Stimulated activated naive CD8-positive, alpha-beta T cell treated with anti-CD3 and anti-CD28 coated beads, Interleukin-15, amount 100 ng/mL, for 72 hours (primary cell): ENCODE data around the gene VOPP1.

Source experiments
- ATAC-seq: fragments of 150-1000 bp; cut with Tn5 transposase; 2 replicates; pipeline ENCODE4 v1.10.0; 2021; ENCODE audit warnings: mild to moderate bottlenecking, moderate library complexity
- DNase-seq, 2 donors: peaks; one replicate each; pipeline ENCODE4 v3.0.0; 2021 to 2022
- H3K27ac Mint-ChIP-seq, 2 donors: one replicate each; pipeline ENCODE4 v1.8.0; 2022; ENCODE audit warnings: mild to moderate bottlenecking in 2 of 2, mixed read lengths in 2 of 2, moderate library complexity in 2 of 2
- H3K27me3 Mint-ChIP-seq: one replicate; pipeline ENCODE4 v1.8.0; 2022; ENCODE audit warnings: mixed read lengths
- H3K4me1 Mint-ChIP-seq: one replicate; pipeline ENCODE4 v1.8.0; 2022; ENCODE audit warnings: mild to moderate bottlenecking, mixed read lengths
- H3K4me3 Mint-ChIP-seq, 2 donors: one replicate each; pipeline ENCODE4 v1.8.0; 2022; ENCODE audit warnings: mild to moderate bottlenecking in 2 of 2, mixed read lengths in 2 of 2, moderate library complexity in 1 of 2
- H3K9me3 Mint-ChIP-seq, 2 donors: one replicate each; pipeline ENCODE4 v1.8.0; 2022; ENCODE audit warnings: mixed read lengths in 2 of 2

The VOPP1 gene

GRCh38 chr7:55486192-55486590 lies 86.1 kb downstream of the VOPP1 start:
- ATAC-seq, result no peak
- H3K4me1 Mint-ChIP-seq, result peaks cover 70% of the 10 kb centered on the region
- H3K27ac Mint-ChIP-seq, result no peak overlapping the region
- H3K9me3 Mint-ChIP-seq, result no peaks in the 10 kb centered on the region
- H3K27me3 Mint-ChIP-seq, result no peaks in the 10 kb centered on the region
- no peak for DNase-seq
- H3K4me3 Mint-ChIP-seq, result no peak overlapping the region

GRCh38 chr7:55485501-55486191 lies 86.7 kb downstream of the VOPP1 start:
- H3K4me1 Mint-ChIP-seq, result peaks cover 76% of the 10 kb centered on the region
- no peak overlapping the region for H3K27ac Mint-ChIP-seq

GRCh38 chr7:55484834-55485233 lies 87.5 kb downstream of the VOPP1 start:
- H3K4me1 Mint-ChIP-seq, result peaks cover 76% of the 10 kb centered on the region
- H3K27ac Mint-ChIP-seq, result peak overlapping the region in 1 of 2 donors; percentile 36
- H3K4me3 Mint-ChIP-seq, result no peak overlapping the region
- DNase-seq (no peak), ATAC-seq (no peak)
- H3K27me3 Mint-ChIP-seq, result no peaks in the 10 kb centered on the region
- no peaks in the 10 kb centered on the region for H3K9me3 Mint-ChIP-seq

More at GRCh38 chr7:55485501-55486191, 86.7 kb downstream of the VOPP1 start:
- Mint-ChIP-seq H3K9me3 (no peaks in the 10 kb centered on the region), H3K4me3 (no peak overlapping the region), H3K27me3 (no peaks in the 10 kb centered on the region)
- ATAC-seq, result no peak
- DNase-seq, result no peak

DNA sequence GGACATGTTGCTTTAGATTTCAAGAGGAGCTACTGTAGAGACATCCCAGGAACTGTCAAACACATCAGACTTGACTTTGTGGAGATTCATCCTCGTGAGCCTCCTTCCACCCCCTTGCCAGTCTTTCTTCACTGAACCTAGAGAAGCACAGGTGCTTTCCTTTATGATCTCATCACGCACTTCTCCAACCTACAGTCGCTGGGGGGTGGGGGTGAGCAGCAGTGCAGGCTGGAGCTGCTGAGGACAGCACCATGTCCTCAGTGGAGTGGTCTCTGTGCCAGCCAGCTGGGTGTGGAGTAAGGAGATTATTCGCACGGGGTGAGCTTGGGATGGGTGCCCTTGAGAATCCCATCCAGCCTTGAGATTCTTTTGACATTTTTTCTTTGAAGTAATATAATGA lies 88.1 kb downstream of the VOPP1 start:
- no peak for DNase-seq
- Mint-ChIP-seq H3K4me3 (no peak overlapping the region), H3K27me3 (no peaks in the 10 kb centered on the region), H3K9me3 (no peaks in the 10 kb centered on the region), H3K27ac (peak overlapping the region; percentile 27 to 48), H3K4me1 (peaks cover 70% of the 10 kb centered on the region)
- ATAC-seq, result peak; percentile 27

- H3K4me1 Mint-ChIP-seq, result peaks cover 67% of the 10 kb centered on the region
- no peak overlapping the region for H3K27ac Mint-ChIP-seq
- no peak for ATAC-seq
- no peak overlapping the region for H3K4me3 Mint-ChIP-seq
- no peaks in the 10 kb centered on the region for H3K9me3 Mint-ChIP-seq
- no peak for DNase-seq
- H3K27me3 Mint-ChIP-seq, result no peaks in the 10 kb centered on the region
Measured at GRCh38 chr7:55483046-55483445, 89.3 kb downstream of the VOPP1 start.

- Mint-ChIP-seq H3K4me1 (peaks cover 83% of the 10 kb centered on the region), H3K4me3 (no peak overlapping the region), H3K9me3 (no peaks in the 10 kb centered on the region), H3K27ac (peak overlapping the region; percentile 40 to 65), H3K27me3 (no peaks in the 10 kb centered on the region)
- DNase-seq (no peak), ATAC-seq (no peak)
Measured at GRCh38 chr7:55481155-55481554, 91.1 kb downstream of the VOPP1 start.

- peaks cover 83% of the 10 kb centered on the region for H3K4me1 Mint-ChIP-seq
- no peak for DNase-seq
- no peaks in the 10 kb centered on the region for H3K27me3 Mint-ChIP-seq
- H3K9me3 Mint-ChIP-seq, result no peaks in the 10 kb centered on the region
- no peak for ATAC-seq
- no peak overlapping the region for H3K27ac Mint-ChIP-seq
- no peak overlapping the region for H3K4me3 Mint-ChIP-seq
Measured at GRCh38 chr7:55478700-55479099, 93.6 kb downstream of the VOPP1 start.

DNA sequence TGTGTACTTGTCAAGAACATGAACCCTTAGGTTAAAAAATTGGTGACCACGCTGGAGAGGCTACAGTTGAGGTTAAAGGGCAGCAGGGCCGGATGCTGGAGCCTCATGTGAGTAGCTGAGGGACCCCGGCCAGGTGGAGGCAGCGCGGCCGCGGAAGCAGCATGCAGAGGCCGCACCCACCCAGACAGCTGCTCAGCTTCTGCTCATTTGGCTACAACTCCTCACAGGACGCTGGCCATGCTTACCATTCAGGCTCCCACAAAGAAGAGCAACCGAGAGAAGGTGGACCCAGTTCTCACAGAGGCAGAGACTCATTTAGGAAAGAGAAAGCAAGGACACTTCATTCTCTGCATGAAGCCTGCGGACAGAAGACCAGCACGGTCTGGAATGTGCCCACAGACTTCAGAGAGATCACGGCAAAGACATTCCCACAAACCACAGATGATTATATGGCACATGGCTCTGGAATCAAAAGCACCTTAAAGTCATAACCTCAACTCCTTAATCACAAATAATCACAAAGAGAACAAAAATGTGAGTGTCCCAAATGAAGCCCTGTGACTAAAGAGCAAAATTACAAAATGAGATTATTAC lies 94.4 kb downstream of the VOPP1 start:
- Mint-ChIP-seq H3K4me1 (peaks cover 83% of the 10 kb centered on the region), H3K27me3 (no peaks in the 10 kb centered on the region), H3K27ac (no peak overlapping the region), H3K4me3 (no peak overlapping the region), H3K9me3 (no peaks in the 10 kb centered on the region)
- DNase-seq (no peak), ATAC-seq (no peak)

DNA sequence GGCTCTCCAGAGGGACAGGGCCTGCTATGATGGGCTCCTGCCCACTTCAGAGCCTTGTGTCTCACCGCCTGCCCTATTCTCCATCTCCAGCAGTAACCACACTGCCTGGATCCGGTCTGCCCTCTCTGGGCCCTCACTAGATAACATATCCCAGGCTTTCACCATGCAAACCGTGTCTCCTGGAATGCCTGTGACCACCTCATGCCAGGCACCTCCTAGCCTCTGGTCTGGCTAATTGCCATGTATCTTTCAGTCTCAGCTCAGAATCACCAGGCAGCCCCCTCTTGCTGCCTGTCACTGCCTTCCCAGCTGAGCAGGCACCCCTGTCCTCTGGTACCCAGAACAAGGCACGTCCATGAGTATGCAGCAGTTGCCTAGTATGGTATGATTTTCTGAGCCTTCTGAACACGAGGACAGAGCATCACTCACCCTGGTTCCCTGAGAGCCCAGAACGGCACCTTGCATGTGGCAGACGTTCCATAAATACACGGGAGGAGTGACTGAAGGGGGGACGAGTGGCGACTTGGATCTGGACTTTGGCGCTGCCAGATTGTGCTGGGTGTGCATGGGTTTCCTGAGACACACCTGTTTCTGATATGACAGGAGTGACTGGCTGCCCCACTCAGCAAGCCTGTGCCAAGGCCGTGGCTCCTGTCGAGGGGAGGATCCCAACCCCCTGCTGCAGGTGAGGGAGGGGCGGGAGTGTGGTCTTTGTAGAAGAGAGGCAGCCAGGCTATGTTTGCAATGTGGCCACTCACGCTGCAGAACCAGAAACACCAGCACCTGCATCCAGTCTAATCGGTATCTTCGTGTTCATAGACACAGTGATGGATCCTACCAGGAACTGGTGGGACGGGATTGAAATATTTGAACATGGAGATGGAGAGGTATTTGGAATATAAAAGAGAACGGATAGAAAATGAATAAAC lies 95.2 kb downstream of the VOPP1 start:
- Mint-ChIP-seq H3K27ac (peak overlapping the region in 1 of 2 donors; percentile 52), H3K4me3 (no peak overlapping the region), H3K4me1 (peaks cover 77% of the 10 kb centered on the region), H3K9me3 (no peaks in the 10 kb centered on the region), H3K27me3 (no peaks in the 10 kb centered on the region)
- ATAC-seq (no peak), DNase-seq (no peak)

GRCh38 chr7:55475855-55476803 lies 96.2 kb downstream of the VOPP1 start:
- Mint-ChIP-seq H3K27me3 (no peaks in the 10 kb centered on the region), H3K4me3 (peak overlapping the region; percentile 13 to 30), H3K9me3 (no peaks in the 10 kb centered on the region), H3K4me1 (peaks cover 76% of the 10 kb centered on the region), H3K27ac (peak overlapping the region; percentile 74 to 91)
- ATAC-seq, result no peak
- no peak for DNase-seq

DNA sequence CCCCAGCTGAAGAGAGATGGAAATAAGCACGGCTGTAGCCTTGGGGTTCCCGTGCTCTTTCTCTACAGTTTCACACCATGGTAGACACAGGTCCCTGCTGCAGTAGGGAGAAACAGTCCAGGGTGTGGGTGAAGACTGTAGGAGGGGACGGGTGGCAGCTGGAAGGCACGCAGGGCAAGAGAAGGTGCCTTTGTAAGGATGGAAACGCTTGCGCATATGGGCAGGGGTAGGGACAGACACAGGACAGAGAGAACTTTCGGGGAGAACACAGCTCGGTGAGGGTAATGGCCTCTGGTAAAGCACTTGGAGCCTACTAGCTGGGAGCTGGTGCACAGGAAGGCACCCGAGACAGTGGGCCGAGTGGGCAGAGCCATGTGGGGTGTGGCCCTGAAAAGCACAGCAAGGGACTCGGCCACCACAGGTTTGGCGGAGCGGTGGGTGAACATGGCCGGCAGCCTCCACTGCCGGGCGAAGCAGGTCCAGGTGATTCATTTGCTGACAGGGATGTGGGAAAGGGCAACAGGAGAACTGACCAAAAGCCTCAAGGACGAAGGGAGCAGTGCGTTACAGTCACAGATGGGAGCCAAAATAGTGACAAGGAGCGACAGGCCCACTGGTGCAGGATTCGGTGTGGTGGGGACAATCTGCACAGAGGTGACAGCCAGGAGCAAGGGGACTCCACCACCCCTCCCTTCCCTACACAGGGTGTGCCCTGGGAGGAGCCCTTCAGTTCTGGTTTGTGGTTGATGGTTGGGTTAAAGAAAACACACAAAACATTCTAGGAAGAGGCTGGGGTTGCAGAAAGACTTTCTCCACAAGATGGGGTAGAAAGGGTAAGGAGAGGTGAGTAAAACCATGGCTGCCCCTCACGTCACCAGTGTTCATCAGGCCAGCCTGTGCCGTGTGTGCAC lies 97.1 kb downstream of the VOPP1 start:
- Mint-ChIP-seq H3K4me1 (peaks cover 73% of the 10 kb centered on the region), H3K27me3 (no peaks in the 10 kb centered on the region), H3K27ac (peak overlapping the region; percentile 75 to 91), H3K9me3 (no peaks in the 10 kb centered on the region), H3K4me3 (peak overlapping the region; percentile 46 to 48)
- ATAC-seq (peak; percentile 79), DNase-seq (peak in 1 of 2 donors; percentile 23)

DNA sequence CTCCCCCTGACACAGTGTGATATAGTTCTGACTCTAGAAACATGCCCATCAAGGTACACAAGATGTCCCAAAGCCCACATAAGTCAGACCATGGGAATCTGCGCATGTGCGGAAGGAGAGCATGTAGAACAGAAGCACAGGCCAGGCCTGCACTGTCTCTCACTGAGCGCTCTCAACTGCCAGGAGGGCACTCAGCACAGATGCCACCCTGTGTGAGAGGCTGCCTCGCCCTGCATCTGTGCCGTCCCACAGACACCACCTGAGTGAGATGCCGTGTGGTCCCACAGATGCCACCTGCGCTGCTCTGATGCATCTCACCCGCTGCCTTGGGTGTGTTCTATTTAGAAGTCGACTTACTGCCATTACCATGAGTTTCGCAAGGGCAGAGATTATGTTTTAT lies 98.4 kb downstream of the VOPP1 start:
- DNase-seq (no peak), ATAC-seq (no peak)
- H3K9me3 Mint-ChIP-seq, result no peaks in the 10 kb centered on the region
- peak overlapping the region in 1 of 2 donors; percentile 54 for H3K27ac Mint-ChIP-seq
- peaks cover 86% of the 10 kb centered on the region for H3K4me1 Mint-ChIP-seq
- no peaks in the 10 kb centered on the region for H3K27me3 Mint-ChIP-seq
- no peak overlapping the region for H3K4me3 Mint-ChIP-seq

DNA sequence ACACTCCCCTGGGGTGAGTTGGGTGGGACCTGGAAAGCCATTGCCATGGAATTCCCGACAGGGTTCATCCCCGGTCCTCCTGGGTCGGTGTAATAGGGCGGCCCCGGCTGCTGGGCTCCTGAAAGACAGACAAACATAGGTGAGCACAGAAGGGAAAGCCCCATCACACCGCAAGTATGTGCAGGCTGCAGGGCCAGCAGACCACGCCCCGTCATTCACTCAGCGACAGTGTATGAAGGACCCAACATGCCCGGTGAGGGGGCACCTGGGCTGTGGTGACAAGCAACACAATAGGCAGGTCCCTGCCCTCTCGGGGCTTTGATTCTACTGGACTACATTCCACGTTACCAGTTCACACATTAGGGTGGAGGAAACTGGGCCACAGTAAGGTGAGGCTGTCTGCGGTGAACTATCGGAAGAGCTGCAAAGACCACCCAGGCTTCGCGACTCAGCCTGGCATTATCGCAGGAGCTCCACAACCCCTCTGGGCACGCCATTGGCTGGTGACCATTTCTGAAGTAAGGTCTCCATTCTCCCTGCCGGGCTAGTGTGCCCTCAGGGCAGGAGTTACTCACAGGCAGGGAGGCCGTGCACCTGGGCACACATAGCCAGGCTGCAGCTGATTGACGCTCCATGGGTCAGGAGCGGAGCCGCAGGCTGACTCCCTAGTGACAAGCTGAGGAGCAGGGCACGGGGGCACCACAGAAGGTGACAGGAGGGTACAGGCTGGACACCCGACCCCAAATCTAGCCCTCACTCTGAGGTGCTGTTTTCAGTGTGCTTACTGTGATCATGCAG lies 99.2 kb downstream of the VOPP1 start:
- no peak for DNase-seq
- Mint-ChIP-seq H3K4me1 (peaks cover 86% of the 10 kb centered on the region), H3K27me3 (no peaks in the 10 kb centered on the region), H3K9me3 (no peaks in the 10 kb centered on the region), H3K27ac (no peak overlapping the region), H3K4me3 (no peak overlapping the region)
- ATAC-seq, result peak; percentile 19
